ENCODE data around the gene TDRD12.

The TDRD12 gene

GRCh38 chr19:32771596-32771995 is 52.0 kb downstream of the TDRD12 start:
- H3K36me3 ChIP-seq (ENCODE audit: control insufficient read depth in 2 of 2, insufficient read depth in 1 of 2, low read length in 2 of 2) = no peaks in the 10 kb centered on the region; a peak in 2 of 3 replicates
- TF ChIP-seq PRDM2 (tag by site-specific recombination; IDR thresholded peaks at IDR 0.05; ENCODE audit: borderline replicate concordance) = no peak
- no peak for TF ChIP-seq ZNF830 (tag by site-specific recombination; IDR thresholded peaks at IDR 0.05; ENCODE audit: low read depth)
- no peak for TF ChIP-seq MZF1 (tag by site-specific recombination; IDR thresholded peaks at IDR 0.05; ENCODE audit: borderline replicate concordance)
- TF ChIP-seq ZNF132 (tag by site-specific recombination; IDR thresholded peaks at IDR 0.05; ENCODE audit: borderline replicate concordance) = no peak
- TF ChIP-seq GLIS1 (tag by site-specific recombination; IDR thresholded peaks at IDR 0.05) = no peak
- no peak for TF ChIP-seq ZNF211 (tag by site-specific recombination; IDR thresholded peaks at IDR 0.05; ENCODE audit: low read depth)
- TF ChIP-seq ZNF624 (tag by site-specific recombination; IDR thresholded peaks at IDR 0.05) = no peak
- TF ChIP-seq SP3 (tag by site-specific recombination; IDR thresholded peaks at IDR 0.05) = no peak
- TF ChIP-seq ZBTB7A (tag by site-specific recombination; IDR thresholded peaks at IDR 0.05; ENCODE audit: low read depth) = no peak
- no peak for TF ChIP-seq ZEB2 (tag by site-specific recombination; IDR thresholded peaks at IDR 0.05)
- H3K4me1 ChIP-seq (ENCODE audit: control insufficient read depth, insufficient read depth, low read length) = no peaks in the 10 kb centered on the region
- no peak overlapping the region for H3K27ac ChIP-seq (ENCODE audit: extremely low read depth, low read depth, low read length)
- H3K9me3 ChIP-seq (ENCODE audit: control insufficient read depth, insufficient read depth, low read depth, low read length) = peaks cover 4% of the 10 kb centered on the region
- no peak overlapping the region for H3K4me3 ChIP-seq (ENCODE audit: low read depth, low read length)
- POLR2A ChIA-PET = no interaction called here
- CTCF ChIA-PET = interaction anchor here (0.6 to 1.8 kb wide), 3 partner anchors 9 to 60 kb away, joined by 3 to 5 read pairs (median 5); no protein-coding TSS in a partner anchor

- Histone ChIP-seq H3K4me1 (ENCODE audit: control insufficient read depth, insufficient read depth, low read length) (no peaks in the 10 kb centered on the region), H3K4me3 (ENCODE audit: low read depth, low read length) (no peak overlapping the region), H3K36me3 (ENCODE audit: control insufficient read depth in 2 of 2, insufficient read depth in 1 of 2, low read length in 2 of 2) (no peaks in the 10 kb centered on the region; a peak in 2 of 3 replicates), H3K27ac (ENCODE audit: extremely low read depth, low read depth, low read length) (no peak overlapping the region), H3K9me3 (ENCODE audit: control insufficient read depth, insufficient read depth, low read depth, low read length) (peaks cover 4% of the 10 kb centered on the region)
- CTCF ChIA-PET = no interaction called here
- POLR2A ChIA-PET = no interaction called here
- TF ChIP-seq ZNF48 (tag by site-specific recombination; IDR thresholded peaks at IDR 0.05) (no peak), ZNF776 (tag by site-specific recombination; IDR thresholded peaks at IDR 0.05; ENCODE audit: borderline replicate concordance) (no peak), ZNF416 (tag by site-specific recombination; IDR thresholded peaks at IDR 0.05) (no peak), GLI2 (tag by site-specific recombination; IDR thresholded peaks at IDR 0.05; ENCODE audit: borderline replicate concordance, low read depth) (no peak), KLF17 (tag by site-specific recombination; IDR thresholded peaks at IDR 0.05) (no peak), ZNF26 (tag by site-specific recombination; IDR thresholded peaks at IDR 0.05) (no peak), GFI1B (tag by site-specific recombination; IDR thresholded peaks at IDR 0.05) (no peak), ZNF426 (tag by site-specific recombination; IDR thresholded peaks at IDR 0.05) (no peak), INSM2 (tag by site-specific recombination; IDR thresholded peaks at IDR 0.05) (no peak), ZNF560 (tag by site-specific recombination; IDR thresholded peaks at IDR 0.05; ENCODE audit: borderline replicate concordance) (no peak), ZBTB20 (tag by site-specific recombination; IDR thresholded peaks at IDR 0.05) (no peak), ZBTB26 (tag by site-specific recombination; optimal IDR thresholded peaks at IDR 0.05) (no peak), YY2 (tag by site-specific recombination; IDR thresholded peaks at IDR 0.05) (no peak), SCRT1 (tag by site-specific recombination; IDR thresholded peaks at IDR 0.05; ENCODE audit: borderline replicate concordance) (no peak)
Measured at GRCh38 chr19:32773126-32773525, 53.6 kb downstream of the TDRD12 start.
